HuH-7.5 (cell line): ENCODE measurements around the gene NDUFV2.
"Not testable (repeated sequence)": the region's sequence is repeated elsewhere in the genome, so short reads cannot be mapped to it uniquely, and the experiment has no call there.

ENCODE experiments used
- DNase-seq: peaks from one replicate; pipeline ENCODE4 v3.0.0; 2011; ENCODE audit warnings: low spot score

The NDUFV2 gene

GRCh38 chr18:9102508-9103375 lies at the start of gene NDUFV2:
TSS of gene NDUFV2 (plus strand) at chr18:9102699. CDS start at chr18:9102744, 45 bp downstream.
- peak; percentile 94 for DNase-seq

- DNase-seq, result no peak
These were observed 48.7 kb upstream of the NDUFV2 start for GRCh38 chr18:9053814-9054213.

- DNase-seq, result no peak
These were observed 47.3 kb upstream of the NDUFV2 start for GRCh38 chr18:9055185-9055584.

DNA sequence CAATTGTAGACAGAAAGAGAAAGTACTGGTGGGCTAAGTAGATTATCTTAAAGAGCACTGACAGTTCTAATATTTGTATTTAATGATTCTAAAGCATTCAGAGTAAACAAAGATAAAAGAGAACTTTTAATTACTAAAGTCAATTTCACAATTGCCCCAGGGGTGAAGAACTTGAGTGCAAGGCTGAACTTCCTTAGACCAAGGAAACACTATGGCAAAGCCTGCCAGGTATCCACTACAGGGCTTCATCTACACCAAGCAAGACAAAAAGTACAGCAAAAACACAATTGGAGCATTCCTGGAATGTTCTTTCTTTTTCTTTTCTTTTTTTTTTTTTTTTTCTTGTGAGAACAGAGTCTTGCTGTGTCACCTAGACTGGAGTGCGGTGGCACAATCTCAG lies 46.9 kb upstream of the NDUFV2 start:
- no peak for DNase-seq

GRCh38 chr18:9057646-9058045 lies 44.9 kb upstream of the NDUFV2 start:
- DNase-seq, result no peak

- no peak for DNase-seq
These were observed 44.1 kb upstream of the NDUFV2 start for GRCh38 chr18:9058406-9058805.

DNA sequence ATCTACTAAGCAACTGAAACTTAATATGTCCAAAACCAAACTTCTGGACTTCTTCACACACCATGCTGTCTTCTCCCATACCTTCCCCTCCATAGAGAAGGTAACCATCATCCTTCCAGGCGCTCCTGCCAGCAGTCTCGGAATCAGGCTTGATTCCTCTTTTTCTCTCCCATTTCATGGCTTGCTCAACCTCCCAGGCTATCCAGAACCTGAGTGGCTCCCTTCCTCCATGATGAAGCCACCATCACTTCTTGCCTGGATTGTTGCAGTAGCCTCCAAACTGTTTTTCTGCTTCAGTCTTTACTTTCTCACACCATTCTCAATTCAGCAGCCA lies 40.1 kb upstream of the NDUFV2 start:
- DNase-seq, result no peak

GRCh38 chr18:9065864-9066263 lies 36.6 kb upstream of the NDUFV2 start:
- DNase-seq, result no peak

DNA sequence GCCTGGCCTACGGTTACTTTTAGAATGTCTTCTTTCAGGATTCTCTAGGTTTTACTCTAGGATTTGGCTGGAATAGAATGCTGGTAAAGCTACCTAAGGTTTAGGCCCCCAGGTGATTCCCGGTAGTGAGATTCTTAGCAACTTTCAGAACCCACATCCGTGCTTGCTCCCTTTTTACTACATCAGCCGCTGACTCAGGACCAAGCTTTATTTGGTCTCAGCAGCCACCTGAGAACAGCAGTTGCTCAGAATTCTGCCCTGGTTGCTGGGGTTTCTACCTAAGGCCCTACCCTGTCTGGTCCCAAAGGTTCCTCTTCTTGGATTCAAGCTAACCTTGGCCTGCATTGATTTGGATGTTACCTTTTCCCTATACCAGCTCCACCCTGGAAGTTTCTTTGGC lies 36.1 kb upstream of the NDUFV2 start:
- DNase-seq, result no peak

GRCh38 chr18:9066817-9067306 lies 35.6 kb upstream of the NDUFV2 start:
- no peak for DNase-seq

DNA sequence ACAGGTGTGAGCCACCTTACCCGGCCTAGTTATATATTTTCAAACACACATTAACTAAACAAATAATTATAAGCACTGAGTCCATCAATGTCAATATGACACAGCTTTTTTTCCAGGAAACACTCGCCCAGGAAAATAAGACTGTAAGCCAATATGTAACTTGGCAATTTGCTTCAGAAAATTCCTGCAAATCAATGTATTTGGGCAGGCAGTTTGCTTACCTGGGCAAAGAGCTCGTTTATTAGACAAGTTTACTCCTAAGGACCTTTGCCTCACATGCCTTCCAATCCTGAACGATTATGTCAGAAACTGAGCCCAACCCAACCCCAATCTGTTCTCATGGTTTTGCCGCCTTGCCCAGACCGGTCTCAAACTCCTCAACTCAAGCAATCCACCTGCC lies 34.7 kb upstream of the NDUFV2 start:
- DNase-seq, result no peak

DNA sequence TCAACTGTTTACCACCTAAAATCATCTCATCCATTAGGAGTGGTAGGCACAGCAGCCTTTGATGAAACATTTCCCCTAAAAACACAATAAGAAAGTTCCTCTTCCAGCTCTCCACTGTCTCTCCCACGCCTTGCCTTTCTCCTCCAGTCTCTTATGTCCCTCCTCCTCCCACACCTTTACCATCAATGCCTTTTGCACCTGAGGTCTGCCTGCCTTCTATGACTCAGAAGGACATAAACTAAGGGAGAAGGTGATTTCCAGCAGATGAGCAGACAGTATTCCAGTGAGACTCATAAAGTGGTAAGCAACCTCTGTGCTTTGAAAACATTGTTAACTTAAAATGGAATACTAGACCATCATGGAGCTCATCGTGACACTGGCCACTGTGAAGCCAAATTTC lies 34.2 kb upstream of the NDUFV2 start:
- DNase-seq, result no peak

DNA sequence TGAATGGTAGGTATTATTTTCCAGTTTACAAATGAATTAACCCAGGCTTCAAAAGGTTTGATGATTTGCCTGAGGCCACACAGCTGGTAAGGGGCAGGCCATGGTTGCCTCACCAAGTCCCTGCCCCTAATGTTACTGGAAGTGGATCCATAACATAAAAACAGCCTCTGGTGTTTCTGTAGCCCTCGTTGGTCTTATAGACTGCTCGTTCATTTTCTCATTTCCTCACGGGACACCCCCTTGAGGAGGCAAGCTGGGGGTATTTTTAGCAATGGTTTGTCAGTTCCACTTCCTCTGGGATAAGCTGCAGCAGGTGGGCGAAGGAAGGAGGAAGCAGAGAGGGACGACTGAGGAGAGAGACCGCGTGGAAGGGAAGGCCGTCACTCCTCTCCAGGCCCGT lies 32.9 kb upstream of the NDUFV2 start:
- no peak for DNase-seq

DNA sequence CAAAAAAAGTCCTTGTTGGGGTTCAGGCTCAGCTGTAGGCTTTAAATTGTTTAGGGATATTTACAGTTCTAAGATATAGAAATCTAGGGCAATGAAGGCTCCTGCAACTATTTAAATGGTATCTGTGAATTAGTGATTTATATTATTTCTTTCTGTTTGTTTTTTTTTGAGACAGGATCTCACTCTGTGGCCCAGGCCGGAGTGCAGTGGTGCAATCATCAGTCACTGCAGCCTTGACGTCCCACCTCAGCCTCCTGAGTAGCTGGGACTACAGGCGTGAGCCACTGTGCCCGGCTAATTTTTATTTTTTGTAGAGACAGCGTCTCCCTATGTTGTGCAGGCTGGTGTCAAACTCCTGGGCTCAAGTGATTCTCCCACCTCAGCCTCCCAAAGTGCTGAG lies 32.3 kb upstream of the NDUFV2 start:
- DNase-seq, result no peak

- DNase-seq, result no peak
These were observed 22.5 kb upstream of the NDUFV2 start for GRCh38 chr18:9079818-9080528.

DNA sequence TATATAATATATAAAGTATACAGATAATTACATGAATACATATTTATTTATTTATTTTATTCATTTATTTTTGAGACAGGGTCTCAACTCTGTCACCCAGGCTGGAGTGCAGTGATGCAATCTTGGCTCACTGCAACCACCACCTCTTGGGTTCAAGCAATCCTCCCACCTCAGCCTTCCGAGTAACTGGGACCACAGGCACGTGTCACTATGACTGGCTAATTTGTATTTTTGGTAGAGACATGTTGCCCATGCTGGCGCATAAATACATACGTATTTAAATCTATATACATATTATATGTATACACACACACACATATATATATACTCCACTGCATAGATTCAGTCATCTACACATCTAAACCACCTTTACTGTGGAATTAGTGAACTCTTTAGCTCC lies 20.6 kb upstream of the NDUFV2 start:
- DNase-seq, result no peak

DNA sequence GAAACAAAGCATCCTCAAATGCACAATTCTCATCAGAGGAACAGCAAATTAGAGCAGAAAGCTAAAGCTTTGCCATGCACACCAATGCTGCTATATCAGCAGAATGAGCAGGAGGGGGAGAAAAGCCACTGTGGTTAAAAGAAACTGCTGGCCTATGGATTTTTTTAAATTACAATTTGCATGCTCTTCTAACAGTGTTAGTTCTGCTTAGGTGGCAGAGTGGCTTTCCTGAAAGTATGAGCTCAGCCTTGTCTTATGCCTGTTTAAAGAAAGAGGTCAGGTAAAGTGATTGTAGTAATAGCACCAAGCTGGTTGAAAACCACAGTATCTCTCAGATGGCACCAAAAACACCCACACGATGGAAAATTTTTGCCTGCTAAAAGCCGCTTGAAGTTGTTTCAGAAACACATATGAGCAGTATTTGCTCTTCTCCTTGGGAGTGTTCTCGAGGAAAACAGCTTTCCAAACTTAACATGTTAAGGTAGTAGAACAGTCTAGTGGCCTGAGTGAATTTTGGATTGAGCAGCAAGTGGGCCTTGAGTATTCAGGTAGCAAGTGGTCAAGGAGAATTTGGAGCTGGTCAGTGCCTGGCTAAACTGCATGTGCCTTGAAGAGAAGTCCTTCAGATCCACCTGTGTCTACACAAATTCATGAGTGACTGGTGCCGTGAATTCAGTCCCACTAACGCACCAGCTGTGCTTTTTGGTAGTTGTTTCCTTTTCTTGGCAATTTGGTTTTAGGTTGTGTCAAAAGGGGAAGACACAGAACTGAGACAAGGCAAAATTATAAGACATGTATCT lies 19.6 kb upstream of the NDUFV2 start:
- DNase-seq, result no peak

DNA sequence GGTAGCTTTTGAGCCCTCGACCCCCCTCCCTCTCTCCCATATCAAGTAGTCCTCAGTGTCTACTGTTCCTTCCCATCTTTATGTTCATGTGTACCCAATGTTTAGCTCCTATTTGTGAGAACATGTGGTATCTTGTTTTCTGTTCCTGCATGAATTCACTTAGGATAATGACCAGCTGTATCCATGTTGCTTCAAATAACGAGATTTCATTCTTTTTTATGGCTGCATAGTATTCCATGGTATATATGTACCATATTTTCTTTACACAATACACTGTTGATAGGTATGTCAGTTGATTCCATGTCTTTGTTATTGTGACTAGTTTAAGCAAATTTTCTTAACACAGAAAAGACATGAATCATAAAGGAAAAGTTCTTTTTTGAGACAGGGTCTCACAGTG lies 16.5 kb upstream of the NDUFV2 start:
- no peak for DNase-seq

DNA sequence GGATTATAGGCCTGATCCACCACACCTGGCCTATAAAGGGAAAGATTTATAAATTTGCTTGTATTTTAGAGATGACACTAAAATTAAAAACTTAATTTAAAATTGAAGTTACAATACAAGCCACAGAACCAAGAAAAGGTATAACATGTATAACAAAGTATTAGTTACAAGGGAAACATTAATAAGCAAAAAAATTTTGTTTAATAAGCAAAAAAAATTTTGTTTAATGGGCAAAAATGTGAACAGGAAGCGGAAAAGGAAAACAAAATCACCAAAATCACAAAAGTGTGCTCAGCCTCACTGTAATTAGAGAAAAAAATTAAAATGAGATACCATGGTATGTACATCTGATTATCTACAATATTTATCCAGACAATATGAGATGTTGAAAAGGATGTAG lies 15.9 kb upstream of the NDUFV2 start:
- DNase-seq, result no peak

GRCh38 chr18:9087144-9087543 lies 15.4 kb upstream of the NDUFV2 start:
- no peak for DNase-seq

- DNase-seq, result no peak
These were observed 14.2 kb upstream of the NDUFV2 start for GRCh38 chr18:9088252-9088651.

DNA sequence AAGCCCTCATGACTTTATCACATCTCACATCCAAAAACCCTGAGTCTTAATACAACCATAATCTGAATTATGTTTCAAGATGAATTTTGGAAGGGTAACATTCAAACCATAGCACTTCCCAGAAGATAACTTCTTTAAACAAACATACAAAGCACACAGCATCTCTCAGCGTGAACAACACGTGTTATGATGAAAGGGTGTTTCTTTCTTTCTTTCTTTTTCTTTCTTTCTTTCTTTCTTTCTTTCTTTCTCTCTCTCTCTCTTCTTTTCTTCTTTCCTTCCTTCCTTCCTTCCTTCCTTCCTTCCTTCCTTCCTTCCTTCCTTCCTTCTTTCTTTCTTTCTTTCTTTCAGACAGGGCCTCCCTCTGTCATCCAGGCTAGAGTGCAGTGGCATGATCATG lies 13.8 kb upstream of the NDUFV2 start:
- DNase-seq, result not testable (repeated sequence)

GRCh38 chr18:9090578-9090977 lies 11.9 kb upstream of the NDUFV2 start:
- DNase-seq, result no peak
